Peyer's patch (tissue), 4 donors: ENCODE results near the gene SH2D6. TPM values are rescaled to one million over a fixed set of nuclear protein-coding genes. Genes with fewer than 3 reads are reported as not detected.

ENCODE experiments used
- DNase-seq, 3 donors: peaks; one replicate each; pipeline ENCODE4 v3.0.0-alpha.2; 2017 to 2019
- H3K27ac ChIP-seq, 4 donors: fragments of 200-600 bp; sonication (generic); one replicate each; pipeline ENCODE4 v1.5.1; 2016 to 2019
- H3K27me3 ChIP-seq, 2 donors: fragments of 200-600 bp; sonication (generic); one replicate each; pipeline ENCODE4 v1.5.1; 2019
- H3K36me3 ChIP-seq, 3 donors: fragments of 200-600 bp; sonication (generic); one replicate each; pipeline ENCODE4 v1.5.1; 2016 to 2019
- H3K4me1 ChIP-seq, 4 donors: fragments of 200-600 bp; sonication (generic); one replicate each; pipeline ENCODE4 v1.5.1; 2016 to 2019
- H3K4me3 ChIP-seq, 4 donors: fragments of 200-600 bp; sonication (generic); 1 replicate in 3 of 4; 2 replicates in 1 of 4; pipeline ENCODE4 v1.5.1; 2016 to 2019; ENCODE audit warnings: mild to moderate bottlenecking in 1 of 4
- H3K9me3 ChIP-seq, 4 donors: fragments of 200-600 bp; sonication (generic); one replicate each; pipeline ENCODE4 v1.5.1; 2016 to 2019; ENCODE audit warnings: mild to moderate bottlenecking in 1 of 4
- CTCF ChIP-seq, 6 experiments: fragments of 450-650 bp in 4 of 6; fragments of 200-600 bp in 2 of 6; sonication (generic) in 1 of 6; IDR thresholded peaks; one replicate each; pipeline ENCODE4 v1.5.1; 2017 to 2019; ENCODE audit warnings: antibody characterized with exemption in 6 of 6, mild to moderate bottlenecking in 3 of 6, moderate library complexity in 1 of 6
- POLR2A ChIP-seq, 2 donors: fragments of 450-650 bp; IDR thresholded peaks; one replicate each; pipeline ENCODE4 v1.5.1; 2017; ENCODE audit warnings: antibody characterized with exemption in 2 of 2, mild to moderate bottlenecking in 2 of 2, moderate library complexity in 2 of 2
- total RNA-seq, 4 donors: library from RNA; depleted of rRNA; stranded (reverse); fragments of >200 nt; gene quantifications; one replicate each; pipeline ENCODE4 v1.1.0, GENCODE V29; 2016

The SH2D6 gene
- total RNA-seq, 4 donors from 2014 or later: 12.4 to 38.0 (median 15.2) TPM

GRCh38 chr2:85420536-85421259, 2.2 kb downstream of the SH2D6 start:
- Histone ChIP-seq H3K4me1 (peaks cover 0 to 38% (median 18%) of the 10 kb centered on the region in 4 donors), H3K36me3 (no peaks in the 10 kb centered on the region), H3K9me3 (no peaks in the 10 kb centered on the region), H3K27me3 (no peaks in the 10 kb centered on the region), H3K27ac (peak overlapping the region; percentile 52 to 92 (median 61)), H3K4me3 (peak overlapping the region in 3 of 4 donors; percentile 15 to 35 (median 26))
- peak; percentile 91 to 95 (median 92) for DNase-seq
- TF ChIP-seq CTCF (IDR thresholded peaks at IDR 0.05) (peak; percentile 99 to 100 (median 100)), POLR2A (IDR thresholded peaks at IDR 0.05) (no peak)

GRCh38 chr2:85421260-85422071, 3.0 kb downstream of the SH2D6 start:
- peak overlapping the region; percentile 52 to 92 (median 61) for H3K27ac ChIP-seq
- H3K27me3 ChIP-seq: no peaks in the 10 kb centered on the region
- H3K36me3 ChIP-seq: no peaks in the 10 kb centered on the region
- DNase-seq: peak in 1 of 3 donors; percentile 69
- H3K9me3 ChIP-seq: no peaks in the 10 kb centered on the region
- H3K4me3 ChIP-seq: no peak overlapping the region
- peaks cover 0 to 38% (median 18%) of the 10 kb centered on the region in 4 donors for H3K4me1 ChIP-seq
- TF ChIP-seq POLR2A (IDR thresholded peaks at IDR 0.05) (no peak), CTCF (IDR thresholded peaks at IDR 0.05) (no peak)

GRCh38 chr2:85422072-85422457, 3.6 kb downstream of the SH2D6 start:
- Histone ChIP-seq H3K36me3 (no peaks in the 10 kb centered on the region), H3K4me3 (no peak overlapping the region), H3K27me3 (no peaks in the 10 kb centered on the region), H3K9me3 (no peaks in the 10 kb centered on the region), H3K27ac (peak overlapping the region in 3 of 4 donors; percentile 34 to 65 (median 57)), H3K4me1 (peaks cover 0 to 38% (median 18%) of the 10 kb centered on the region in 4 donors)
- no peak for DNase-seq
- TF ChIP-seq CTCF (IDR thresholded peaks at IDR 0.05) (no peak), POLR2A (IDR thresholded peaks at IDR 0.05) (no peak)

- H3K36me3 ChIP-seq: no peaks in the 10 kb centered on the region
- peaks cover 0 to 33% (median 16%) of the 10 kb centered on the region in 4 donors for H3K4me1 ChIP-seq
- H3K27me3 ChIP-seq: no peaks in the 10 kb centered on the region
- TF ChIP-seq CTCF (IDR thresholded peaks at IDR 0.05): no peak
- TF ChIP-seq POLR2A (IDR thresholded peaks at IDR 0.05): no peak
- H3K9me3 ChIP-seq: no peaks in the 10 kb centered on the region
- no peak overlapping the region for H3K27ac ChIP-seq
- no peak for DNase-seq
- H3K4me3 ChIP-seq: no peak overlapping the region
Measured at GRCh38 chr2:85423525-85423924, 5.0 kb downstream of the SH2D6 start.

GRCh38 chr2:85425588-85425987, 7.1 kb downstream of the SH2D6 start:
- no peak for DNase-seq
- Histone ChIP-seq H3K27me3 (no peaks in the 10 kb centered on the region), H3K9me3 (no peaks in the 10 kb centered on the region), H3K4me3 (no peak overlapping the region), H3K36me3 (no peaks in the 10 kb centered on the region), H3K4me1 (peaks cover 0 to 16% (median 8%) of the 10 kb centered on the region in 4 donors), H3K27ac (no peak overlapping the region)
- TF ChIP-seq CTCF (IDR thresholded peaks at IDR 0.05) (no peak), POLR2A (IDR thresholded peaks at IDR 0.05) (no peak)
